Measurements from ENCODE around the gene NSG1. TPM values are rescaled to one million over a fixed set of nuclear protein-coding genes. Genes with fewer than 3 reads are reported as not detected.

NSG1 gene
- total and polyA plus RNA-seq, 2 donors (not counting 3 experiments of a cell fraction or from before 2014, with no cell fraction given) = 2.0 to 2.9 TPM

DNA sequence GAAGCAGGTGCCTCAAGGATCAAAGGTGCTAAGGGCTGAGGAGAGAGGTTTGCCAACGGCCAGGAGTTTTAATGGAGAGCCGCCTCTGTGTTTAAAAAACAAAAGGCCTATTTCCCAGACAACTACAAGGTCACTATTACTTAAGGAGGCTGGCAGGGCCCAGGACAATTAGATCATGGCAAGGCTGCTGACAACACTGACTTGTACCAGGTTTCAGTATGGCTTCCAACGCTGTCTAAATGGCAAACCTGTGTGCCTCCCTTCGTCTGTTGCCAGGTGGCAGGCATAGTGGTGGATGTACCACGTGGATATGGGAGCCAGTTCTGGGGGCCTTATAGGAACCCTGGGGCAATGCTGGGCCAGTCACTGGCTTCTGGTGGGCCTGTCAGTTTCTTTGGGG is 41.0 kb downstream of the NSG1 start:
- Histone ChIP-seq H3K27me3 (ENCODE audit: control insufficient read depth in 2 of 2, insufficient read depth in 2 of 2, low read length in 2 of 2) (no peaks in the 10 kb centered on the region), H3K4me1 (ENCODE audit: control insufficient read depth, extremely low read depth, insufficient read depth, low read length) (peaks cover 4% of the 10 kb centered on the region), H3K4me2 (ENCODE audit: insufficient read depth, low read length) (no peak overlapping the region), H4K20me1 (replicated peaks; ENCODE audit: control insufficient read depth, extremely low read depth, insufficient read depth, low read length) (no peaks in the 10 kb centered on the region), H3K36me3 (ENCODE audit: control insufficient read depth in 2 of 2, extremely low read depth in 1 of 2, insufficient read depth in 2 of 2, low read length in 2 of 2) (peaks cover 0 to 8% of the 10 kb centered on the region in 2 experiments), H3K4me3 (replicated peaks in 1 of 3; ENCODE audit: insufficient read depth in 1 of 3, low read depth in 1 of 3, low read length in 3 of 3) (no peak overlapping the region), H3K27ac (ENCODE audit: insufficient read depth, low read depth, low read length) (no peak overlapping the region), H2AFZ (ENCODE audit: low read depth, low read length) (no peak overlapping the region), H3K9me1 (replicated peaks; ENCODE audit: control insufficient read depth, extremely low read depth, insufficient read depth, low read length) (no peaks in the 10 kb centered on the region), H3K9ac (replicated peaks; ENCODE audit: extremely low read depth, insufficient read depth, low read length) (no peak overlapping the region), H3K9me3 (replicated peaks; ENCODE audit: control insufficient read depth, insufficient read depth, low read length) (no peaks in the 10 kb centered on the region), H3K79me2 (ENCODE audit: control insufficient read depth, insufficient read depth, low read length) (no peaks in the 10 kb centered on the region)
- POLR2A ChIA-PET = no interaction called here
- no peak for TF ChIP-seq FOS (IDR thresholded peaks at IDR 0.05; ENCODE audit: borderline replicate concordance, insufficient read depth, low read length)
- no peak for TF ChIP-seq GATA2 (IDR thresholded peaks at IDR 0.05; ENCODE audit: insufficient read depth, insufficient read length, low read depth, low read length)
- TF ChIP-seq POLR2A (IDR thresholded peaks at IDR 0.05; ENCODE audit: low read depth, low read length) = no peak
- TF ChIP-seq EZH2 (IDR thresholded peaks at IDR 0.05; ENCODE audit: borderline replicate concordance, low read depth, low read length, severe bottlenecking) = no peak
- TF ChIP-seq MYC (IDR thresholded peaks at IDR 0.05; ENCODE audit: low read depth, low read length) = no peak
- TF ChIP-seq POLR2AphosphoS5 (IDR thresholded peaks at IDR 0.05; ENCODE audit: insufficient read depth, low read depth, low read length) = no peak
- TF ChIP-seq, protein P1, sequence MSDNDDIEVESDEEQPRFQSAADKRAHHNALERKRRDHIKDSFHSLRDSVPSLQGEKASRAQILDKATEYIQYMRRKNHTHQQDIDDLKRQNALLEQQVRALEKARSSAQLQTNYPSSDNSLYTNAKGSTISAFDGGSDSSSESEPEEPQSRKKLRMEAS (IDR thresholded peaks at IDR 0.05; ENCODE audit: insufficient read depth, insufficient read length) = no peak
- TF ChIP-seq, protein P2, sequence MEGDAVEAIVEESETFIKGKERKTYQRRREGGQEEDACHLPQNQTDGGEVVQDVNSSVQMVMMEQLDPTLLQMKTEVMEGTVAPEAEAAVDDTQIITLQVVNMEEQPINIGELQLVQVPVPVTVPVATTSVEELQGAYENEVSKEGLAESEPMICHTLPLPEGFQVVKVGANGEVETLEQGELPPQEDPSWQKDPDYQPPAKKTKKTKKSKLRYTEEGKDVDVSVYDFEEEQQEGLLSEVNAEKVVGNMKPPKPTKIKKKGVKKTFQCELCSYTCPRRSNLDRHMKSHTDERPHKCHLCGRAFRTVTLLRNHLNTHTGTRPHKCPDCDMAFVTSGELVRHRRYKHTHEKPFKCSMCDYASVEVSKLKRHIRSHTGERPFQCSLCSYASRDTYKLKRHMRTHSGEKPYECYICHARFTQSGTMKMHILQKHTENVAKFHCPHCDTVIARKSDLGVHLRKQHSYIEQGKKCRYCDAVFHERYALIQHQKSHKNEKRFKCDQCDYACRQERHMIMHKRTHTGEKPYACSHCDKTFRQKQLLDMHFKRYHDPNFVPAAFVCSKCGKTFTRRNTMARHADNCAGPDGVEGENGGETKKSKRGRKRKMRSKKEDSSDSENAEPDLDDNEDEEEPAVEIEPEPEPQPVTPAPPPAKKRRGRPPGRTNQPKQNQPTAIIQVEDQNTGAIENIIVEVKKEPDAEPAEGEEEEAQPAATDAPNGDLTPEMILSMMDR (IDR thresholded peaks at IDR 0.05; ENCODE audit: extremely low read depth in 1 of 2, insufficient read depth in 1 of 2, low read depth in 1 of 2, low read length in 2 of 2) = no peak
- no peak for TF ChIP-seq JUN (IDR thresholded peaks at IDR 0.05; ENCODE audit: borderline replicate concordance, insufficient read depth, insufficient read length, low read depth)
- intact Hi-C loops (cut with micrococcal nuclease) (no loop called here), dilution Hi-C loops (cut with MboI; ENCODE audit: extremely low pct_ligation_motif_present, low sequenced_read_pairs) (no loop called here)
- BruUV-seq (replicated peaks) = no TSS peak
- DNase-seq (ENCODE audit: low read depth, low spot score) = no peak
- FAIRE-seq = no peak
- CTCF ChIA-PET = no interaction called here

Data from endothelial cell of umbilical vein (primary cell).